Keratinocyte (primary cell): ENCODE results near the gene BAZ1A. TPM values are rescaled to one million over a fixed set of nuclear protein-coding genes. Genes with fewer than 3 reads are reported as not detected.

Experiments used
- DNase-seq: peaks from one replicate; pipeline ENCODE4 v3.0.0-alpha.2; 2011; ENCODE audit warnings: low read depth, missing footprints, low spot score
- FAIRE-seq: peaks from 2 replicates; lab custom pipeline; 2011; peaks lifted over from hg19 to GRCh38; lab: Jason Lieb, UNC
- H2AFZ ChIP-seq: 2 replicates; pipeline ENCODE4 v1.6.0; 2012; ENCODE audit warnings: low read length, control low read depth, inconsistent platforms; ENCODE audit not compliant: control insufficient read depth
- H3K27ac ChIP-seq: 2 replicates; pipeline ENCODE4 v1.5.1; 2011; ENCODE audit warnings: low read length; ENCODE audit not compliant: control insufficient read depth, insufficient read depth
- H3K27me3 ChIP-seq: 3 replicates; pipeline ENCODE4 v1.6.0; 2011; ENCODE audit warnings: low read length; ENCODE audit not compliant: control insufficient read depth, insufficient read depth; ENCODE audit errors: extremely low read depth
- H3K36me3 ChIP-seq, 2 experiments: 2 replicates in 1 of 2; 3 replicates in 1 of 2; pipeline ENCODE4 v1.5.1; 2011; ENCODE audit warnings: low read length in 2 of 2, mild to moderate bottlenecking in 1 of 2; ENCODE audit not compliant: control insufficient read depth in 2 of 2, insufficient read depth in 2 of 2; ENCODE audit errors: extremely low read depth in 1 of 2
- H3K4me1 ChIP-seq: 3 replicates; pipeline ENCODE4 v1.5.1; 2011; ENCODE audit warnings: low read length; ENCODE audit not compliant: control insufficient read depth, insufficient read depth; ENCODE audit errors: extremely low read depth
- H3K4me2 ChIP-seq: 3 replicates; pipeline ENCODE4 v1.6.0; 2011; ENCODE audit warnings: low read depth, low read length; ENCODE audit not compliant: control insufficient read depth, insufficient read depth; ENCODE audit errors: extremely low read depth
- H3K4me3 ChIP-seq, 3 experiments: fragments of 200-600 bp in 1 of 3; sonication (generic) in 1 of 3; 2 replicates in 2 of 3; 3 replicates in 1 of 3; pipeline ENCODE4 v1.5.1; 2011 to 2016; ENCODE audit warnings: low read length in 3 of 3, mild to moderate bottlenecking in 3 of 3, control low read depth in 2 of 3, inconsistent platforms in 1 of 3, low read depth in 1 of 3, mixed read lengths in 1 of 3, mixed run types in 1 of 3, moderate library complexity in 1 of 3; ENCODE audit not compliant: control insufficient read depth in 2 of 3, insufficient read depth in 2 of 3; ENCODE audit errors: extremely low read depth in 1 of 3
- H3K79me2 ChIP-seq: 2 replicates; pipeline ENCODE4 v1.6.0; 2012; ENCODE audit warnings: low read length; ENCODE audit not compliant: control insufficient read depth, insufficient read depth
- H3K9ac ChIP-seq: 3 replicates; pipeline ENCODE4 v1.6.0; 2011; ENCODE audit warnings: low read length; ENCODE audit not compliant: control insufficient read depth, insufficient read depth; ENCODE audit errors: extremely low read depth
- H3K9me1 ChIP-seq: 3 replicates; pipeline ENCODE4 v1.6.0; 2011; ENCODE audit warnings: low read length; ENCODE audit not compliant: control insufficient read depth, insufficient read depth; ENCODE audit errors: extremely low read depth
- H3K9me3 ChIP-seq: 2 replicates; pipeline ENCODE4 v1.5.1; 2012; ENCODE audit warnings: low read depth, low read length; ENCODE audit not compliant: control insufficient read depth
- H4K20me1 ChIP-seq: 3 replicates; pipeline ENCODE4 v1.6.0; 2011; ENCODE audit warnings: low read length; ENCODE audit not compliant: control insufficient read depth, insufficient read depth; ENCODE audit errors: extremely low read depth
- CTCF ChIP-seq, 3 experiments: IDR thresholded peaks in 1 of 3; conservative IDR thresholded peaks in 1 of 3; optimal IDR thresholded peaks in 1 of 3; 2 replicates in 2 of 3; 3 replicates in 1 of 3; pipeline versions ENCODE3 to v1.5.1; 2011; ENCODE audit warnings: low read length in 3 of 3, mild to moderate bottlenecking in 3 of 3, moderate library complexity in 2 of 3, control low read depth in 1 of 3, inconsistent platforms in 1 of 3; ENCODE audit not compliant: insufficient read depth in 2 of 3; ENCODE audit errors: extremely low read depth in 1 of 3
- EZH2 ChIP-seq: IDR thresholded peaks from one replicate; pipeline ENCODE4 v1.6.1; 2012; ENCODE audit warnings: inconsistent platforms, mild to moderate bottlenecking, low read length, moderate library complexity
- dilution Hi-C: fragments of 300-500 bp; cut with MboI; formaldehyde crosslinking; loops from one replicate; pipeline ENCODE4 v1.7.0; 2020; ENCODE audit warnings: low sequenced_read_pairs; ENCODE audit not compliant: extremely low pct_ligation_motif_present
- polyA plus RNA-seq, 5 experiments: library from polyadenylated mRNA; depleted of rRNA in 3 of 5; stranded (reverse) in 3 of 5; stranded (forward) in 1 of 5; unstranded in 1 of 5; fragments of >200 nt; gene quantifications; 1 replicate in 1 of 5; 2 replicates in 3 of 5; 3 replicates in 1 of 5; pipeline versions ENCODE4 v1.2.1 to v1.2.3, GENCODE V29; 2011 to 2012; ENCODE audit warnings: missing spikeins in 2 of 5, low read depth in 1 of 5, low replicate concordance in 1 of 5

BAZ1A gene
- polyA plus RNA-seq, 1 donor (not counting 4 experiments of a cell fraction or from before 2014, with no cell fraction given): 52.0 TPM

- TF ChIP-seq EZH2: no peak
- TF ChIP-seq CTCF (optimal IDR thresholded peaks at IDR 0.05 in 1 of 3, IDR thresholded peaks at IDR 0.05 in 1 of 3, conservative IDR thresholded peaks at IDR 0.05 in 1 of 3; ENCODE audit: extremely low read depth in 1 of 3, insufficient read depth in 2 of 3, low read length in 3 of 3): no peak
- Histone ChIP-seq H3K27ac (no peak overlapping the region), H3K9me3 (no peaks in the 10 kb centered on the region), H3K4me1 (peaks cover 4% of the 10 kb centered on the region), H3K36me3 (peaks cover 5 to 11% of the 10 kb centered on the region in 2 experiments), H4K20me1 (peaks cover 7% of the 10 kb centered on the region), H3K27me3 (no peaks in the 10 kb centered on the region), H3K9ac (no peak overlapping the region), H3K9me1 (no peaks in the 10 kb centered on the region), H3K4me3 (no peak overlapping the region), H2AFZ (no peak overlapping the region), H3K79me2 (peaks cover 84% of the 10 kb centered on the region), H3K4me2 (no peak overlapping the region)
- no peak for FAIRE-seq
- DNase-seq: no peak
- dilution Hi-C loops: no loop called here
These were observed 8.0 kb downstream of the BAZ1A start for GRCh38 chr14:34867199-34867598.

- peaks cover 5% of the 10 kb centered on the region for H4K20me1 ChIP-seq
- FAIRE-seq: no peak
- H3K4me3 ChIP-seq: no peak overlapping the region
- dilution Hi-C loops: no loop called here
- no peak overlapping the region for H3K27ac ChIP-seq
- H3K79me2 ChIP-seq: peaks cover 79% of the 10 kb centered on the region
- H3K4me2 ChIP-seq: no peak overlapping the region
- no peaks in the 10 kb centered on the region for H3K4me1 ChIP-seq
- H2AFZ ChIP-seq: no peak overlapping the region
- H3K36me3 ChIP-seq: peaks cover 5 to 10% of the 10 kb centered on the region in 2 experiments
- H3K9ac ChIP-seq: no peak overlapping the region
- no peaks in the 10 kb centered on the region for H3K27me3 ChIP-seq
- H3K9me3 ChIP-seq: no peaks in the 10 kb centered on the region
- DNase-seq: no peak
- TF ChIP-seq CTCF (optimal IDR thresholded peaks at IDR 0.05 in 1 of 3, IDR thresholded peaks at IDR 0.05 in 1 of 3, conservative IDR thresholded peaks at IDR 0.05 in 1 of 3; ENCODE audit: extremely low read depth in 1 of 3, insufficient read depth in 2 of 3, low read length in 3 of 3): no peak
- no peaks in the 10 kb centered on the region for H3K9me1 ChIP-seq
These were observed 9.1 kb downstream of the BAZ1A start for GRCh38 chr14:34865889-34866574.
